Nephron progenitor cell (in vitro differentiated cells): ENCODE results near the gene MAFG.

Experiments used
- DNase-seq: peaks from one replicate; pipeline ENCODE4 v3.0.0; 2021
- H3K27ac Mint-ChIP-seq: 2 replicates; pipeline ENCODE4 v1.8.0; 2021; ENCODE audit warnings: mild to moderate bottlenecking, moderate library complexity, mixed read lengths
- H3K27me3 Mint-ChIP-seq: 2 replicates; pipeline ENCODE4 v1.8.0; 2021; ENCODE audit warnings: mild to moderate bottlenecking, low read depth, mixed read lengths; ENCODE audit not compliant: poor library complexity
- H3K36me3 Mint-ChIP-seq: 2 replicates; pipeline ENCODE4 v1.8.0; 2021; ENCODE audit warnings: low read depth, mixed read lengths
- H3K4me1 Mint-ChIP-seq: 2 replicates; pipeline ENCODE4 v1.8.0; 2021; ENCODE audit warnings: mixed read lengths
- H3K4me3 Mint-ChIP-seq: 2 replicates; pipeline ENCODE4 v1.8.0; 2021; ENCODE audit warnings: mild to moderate bottlenecking, moderate library complexity, mixed read lengths
- H3K9me3 Mint-ChIP-seq: 2 replicates; pipeline ENCODE4 v1.8.0; 2021; ENCODE audit warnings: mild to moderate bottlenecking, moderate library complexity, mixed read lengths
- CTCF ChIP-seq: fragments of 200-600 bp; sonication (generic); IDR thresholded peaks from 2 replicates; pipeline ENCODE4 v1.5.0; 2021; ENCODE audit warnings: antibody characterized with exemption

The MAFG gene

GRCh38 chr17:81967533-81968395 lies 40.2 kb upstream of the MAFG start:
- H3K4me1 Mint-ChIP-seq: peaks cover 44% of the 10 kb centered on the region
- peak; percentile 86 for DNase-seq
- H3K27me3 Mint-ChIP-seq: peaks cover 25% of the 10 kb centered on the region
- no peak for TF ChIP-seq CTCF
- peaks cover 7% of the 10 kb centered on the region for H3K36me3 Mint-ChIP-seq
- peak overlapping the region; percentile 8 for H3K4me3 Mint-ChIP-seq
- peaks cover 11% of the 10 kb centered on the region for H3K9me3 Mint-ChIP-seq
- H3K27ac Mint-ChIP-seq: peak overlapping the region; percentile 90

DNA sequence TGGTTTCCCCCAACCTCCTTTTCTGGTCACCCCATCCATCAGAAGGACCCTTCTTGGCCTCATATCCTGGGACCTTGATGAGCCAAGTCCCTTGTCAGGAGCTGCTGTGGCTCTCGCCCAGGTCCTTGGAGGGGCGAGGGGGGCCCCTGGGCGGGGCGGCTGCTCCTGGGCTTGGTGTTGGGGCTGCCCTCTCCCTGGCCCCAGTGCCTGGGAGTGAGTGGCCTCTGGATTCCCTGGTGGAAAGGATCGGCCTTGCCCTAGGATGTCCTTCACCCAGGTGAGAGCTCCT lies 39.7 kb upstream of the MAFG start:
- DNase-seq: no peak
- TF ChIP-seq CTCF: no peak
- Mint-ChIP-seq H3K4me1 (peaks cover 48% of the 10 kb centered on the region), H3K36me3 (peaks cover 2% of the 10 kb centered on the region), H3K27me3 (peaks cover 31% of the 10 kb centered on the region), H3K27ac (no peak overlapping the region), H3K4me3 (no peak overlapping the region), H3K9me3 (peaks cover 5% of the 10 kb centered on the region)

- Mint-ChIP-seq H3K36me3 (no peaks in the 10 kb centered on the region), H3K27ac (no peak overlapping the region), H3K27me3 (peaks cover 33% of the 10 kb centered on the region), H3K4me1 (peaks cover 50% of the 10 kb centered on the region), H3K4me3 (no peak overlapping the region), H3K9me3 (peaks cover 2% of the 10 kb centered on the region)
- no peak for TF ChIP-seq CTCF
- peak; percentile 69 for DNase-seq
These were observed 39.1 kb upstream of the MAFG start for GRCh38 chr17:81966343-81967243.

DNA sequence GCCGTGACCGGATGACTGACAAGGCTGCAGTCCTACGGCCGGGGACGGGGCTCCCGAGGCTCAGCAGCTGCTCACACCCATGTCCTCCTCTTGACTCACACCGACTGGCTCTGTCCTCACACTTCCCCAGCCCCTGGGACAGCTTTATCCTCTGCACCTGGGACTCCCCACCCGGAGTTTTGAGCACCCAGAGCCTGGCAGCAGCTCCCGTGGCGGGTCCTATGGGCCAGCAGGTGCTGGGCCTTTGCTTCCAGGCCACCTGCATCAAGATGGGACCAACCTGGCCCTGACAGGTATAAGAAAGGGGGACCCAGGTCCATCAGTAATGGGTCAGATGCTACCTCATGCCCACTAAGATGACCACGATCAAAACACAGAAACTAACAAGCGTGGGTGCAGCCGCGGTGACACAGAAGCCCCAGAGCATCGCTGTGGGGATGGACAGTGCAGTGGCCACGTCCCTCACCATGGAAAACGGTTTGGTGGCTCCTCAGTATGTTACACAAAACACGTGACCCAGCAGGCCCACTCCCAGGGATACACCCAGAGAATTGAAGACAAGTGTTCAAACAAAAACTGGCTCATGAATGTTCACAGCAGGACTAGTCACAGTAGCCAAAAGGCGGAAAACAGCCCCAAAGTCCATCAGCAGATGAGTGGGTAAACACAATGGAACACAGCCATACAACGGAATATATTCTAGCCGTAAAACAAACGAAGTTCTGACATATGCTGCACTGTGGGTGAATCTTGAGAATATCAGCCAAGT lies 36.7 kb upstream of the MAFG start:
- Mint-ChIP-seq H3K36me3 (no peaks in the 10 kb centered on the region), H3K27ac (no peak overlapping the region), H3K27me3 (peaks cover 25% of the 10 kb centered on the region), H3K9me3 (no peaks in the 10 kb centered on the region), H3K4me3 (no peak overlapping the region), H3K4me1 (peaks cover 44% of the 10 kb centered on the region)
- no peak for TF ChIP-seq CTCF
- no peak for DNase-seq

- no peaks in the 10 kb centered on the region for H3K9me3 Mint-ChIP-seq
- H3K4me1 Mint-ChIP-seq: peaks cover 37% of the 10 kb centered on the region
- peak overlapping the region; percentile 69 for H3K4me3 Mint-ChIP-seq
- no peak overlapping the region for H3K27ac Mint-ChIP-seq
- no peaks in the 10 kb centered on the region for H3K36me3 Mint-ChIP-seq
- peaks cover 30% of the 10 kb centered on the region for H3K27me3 Mint-ChIP-seq
- DNase-seq: no peak
- no peak for TF ChIP-seq CTCF
These were observed 35.2 kb upstream of the MAFG start for GRCh38 chr17:81962499-81963441.
